Stimulated activated naive CD4-positive, alpha-beta T cell (primary cell): Measurements from ENCODE around the gene KRTAP10-5.
"Not testable (repeated sequence)": the region's sequence is repeated elsewhere in the genome, so short reads cannot be mapped to it uniquely, and the experiment has no call there.

Experiments
- DNase-seq, 6 experiments: peaks; one replicate each; lab custom pipeline; 2025; lab: John Stamatoyannopoulos, UW

The KRTAP10-5 gene

GRCh38 chr21:44580231-44580821, at the start of gene KRTAP10-5:
KRTAP10-5 (minus strand) TSS chr21:44580604; CDS start chr21:44580578, 26 bp downstream.
- DNase-seq: not testable (repeated sequence)

GRCh38 chr21:44628707-44629391, 48.4 kb upstream of the KRTAP10-5 start:
- no peak for DNase-seq

- not testable (repeated sequence) for DNase-seq
Observed at GRCh38 chr21:44627831-44628233, 47.4 kb upstream of the KRTAP10-5 start.

GRCh38 chr21:44627181-44627822, 46.9 kb upstream of the KRTAP10-5 start:
- not testable (repeated sequence) for DNase-seq

- DNase-seq: no peak
Observed at GRCh38 chr21:44626673-44627143, 46.3 kb upstream of the KRTAP10-5 start, which contains the start of gene KRTAP10-9. KRTAP10-9 (plus strand) TSS chr21:44627093; CDS start chr21:44627172, 79 bp downstream.

GRCh38 chr21:44626262-44626661, 45.9 kb upstream of the KRTAP10-5 start:
- no peak for DNase-seq

GRCh38 chr21:44625756-44626155, 45.4 kb upstream of the KRTAP10-5 start:
- DNase-seq: no peak

GRCh38 chr21:44623575-44623974, 43.2 kb upstream of the KRTAP10-5 start:
- DNase-seq: no peak

GRCh38 chr21:44619886-44620285, 39.5 kb upstream of the KRTAP10-5 start:
- DNase-seq: no peak

- DNase-seq: peak; percentile 20 to 79 (median 55)
Observed at GRCh38 chr21:44618909-44619308, 38.5 kb upstream of the KRTAP10-5 start.

GRCh38 chr21:44618504-44618903, 38.1 kb upstream of the KRTAP10-5 start:
- no peak for DNase-seq

- DNase-seq: no peak
Observed at GRCh38 chr21:44617071-44617501, 36.7 kb upstream of the KRTAP10-5 start.

- no peak for DNase-seq
Observed at GRCh38 chr21:44616591-44616926, 36.2 kb upstream of the KRTAP10-5 start.

GRCh38 chr21:44615911-44616590, 35.6 kb upstream of the KRTAP10-5 start:
- no peak for DNase-seq

GRCh38 chr21:44615466-44615865, 35.1 kb upstream of the KRTAP10-5 start:
- DNase-seq: no peak

- DNase-seq: no peak
Observed at GRCh38 chr21:44614961-44615391, 34.6 kb upstream of the KRTAP10-5 start.

- DNase-seq: no peak
Observed at GRCh38 chr21:44614161-44614631, 33.8 kb upstream of the KRTAP10-5 start.

- no peak for DNase-seq
Observed at GRCh38 chr21:44613386-44614155, 33.2 kb upstream of the KRTAP10-5 start.

- no peak for DNase-seq
Observed at GRCh38 chr21:44612669-44613229, 32.3 kb upstream of the KRTAP10-5 start.

- no peak for DNase-seq
Observed at GRCh38 chr21:44612029-44612486, 31.7 kb upstream of the KRTAP10-5 start, which contains the start of gene KRTAP10-8. KRTAP10-8 (plus strand) TSS chr21:44612079; CDS start chr21:44612101, 22 bp downstream.

GRCh38 chr21:44611551-44611950, 31.1 kb upstream of the KRTAP10-5 start:
- DNase-seq: no peak
